H1 (cell line): ENCODE measurements around the gene IKZF3.

ENCODE experiments used
- CEBPB ChIP-seq: IDR thresholded peaks from 2 replicates; pipeline ENCODE4 v1.6.1; 2012; ENCODE audit warnings: low read depth, low read length
- POLR2AphosphoS5 ChIP-seq: IDR thresholded peaks from 2 replicates; pipeline ENCODE4 v1.6.1; 2011; ENCODE audit warnings: low read depth, low read length
- TF ChIP-seq, protein P1 (sequence below), 3 experiments: IDR thresholded peaks; 1 replicate in 2 of 3; 2 replicates in 1 of 3; pipeline versions ENCODE4 v1.5.1 to v1.6.1; 2011; ENCODE audit warnings: low read length in 3 of 3, mild to moderate bottlenecking in 3 of 3, inconsistent platforms in 2 of 3, low read depth in 1 of 3, moderate library complexity in 1 of 3; ENCODE audit not compliant: insufficient read depth in 1 of 3; ENCODE audit errors: control extremely low read depth in 1 of 3

DNA sequence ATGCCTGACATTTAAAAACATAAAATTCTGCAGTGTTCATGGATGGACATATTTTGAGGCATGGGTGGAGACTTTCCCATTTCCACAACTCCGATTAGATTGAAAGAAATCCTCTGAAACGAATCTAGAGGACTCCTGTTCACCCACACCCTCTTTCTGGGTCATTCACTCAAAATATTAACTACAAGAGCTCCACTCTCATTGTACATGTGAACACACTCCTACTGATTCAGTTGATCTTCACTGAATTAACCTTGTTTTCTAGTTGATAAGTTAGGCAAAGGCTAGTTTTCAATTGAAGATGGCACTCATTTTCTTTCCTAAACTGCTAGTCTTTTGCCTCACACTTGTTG, 82.3 kb downstream of the IKZF3 start:
- TF ChIP-seq, protein P1, sequence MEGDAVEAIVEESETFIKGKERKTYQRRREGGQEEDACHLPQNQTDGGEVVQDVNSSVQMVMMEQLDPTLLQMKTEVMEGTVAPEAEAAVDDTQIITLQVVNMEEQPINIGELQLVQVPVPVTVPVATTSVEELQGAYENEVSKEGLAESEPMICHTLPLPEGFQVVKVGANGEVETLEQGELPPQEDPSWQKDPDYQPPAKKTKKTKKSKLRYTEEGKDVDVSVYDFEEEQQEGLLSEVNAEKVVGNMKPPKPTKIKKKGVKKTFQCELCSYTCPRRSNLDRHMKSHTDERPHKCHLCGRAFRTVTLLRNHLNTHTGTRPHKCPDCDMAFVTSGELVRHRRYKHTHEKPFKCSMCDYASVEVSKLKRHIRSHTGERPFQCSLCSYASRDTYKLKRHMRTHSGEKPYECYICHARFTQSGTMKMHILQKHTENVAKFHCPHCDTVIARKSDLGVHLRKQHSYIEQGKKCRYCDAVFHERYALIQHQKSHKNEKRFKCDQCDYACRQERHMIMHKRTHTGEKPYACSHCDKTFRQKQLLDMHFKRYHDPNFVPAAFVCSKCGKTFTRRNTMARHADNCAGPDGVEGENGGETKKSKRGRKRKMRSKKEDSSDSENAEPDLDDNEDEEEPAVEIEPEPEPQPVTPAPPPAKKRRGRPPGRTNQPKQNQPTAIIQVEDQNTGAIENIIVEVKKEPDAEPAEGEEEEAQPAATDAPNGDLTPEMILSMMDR (IDR thresholded peaks at IDR 0.05; ENCODE audit: control extremely low read depth in 1 of 3, insufficient read depth in 1 of 3, low read depth in 1 of 3, low read length in 3 of 3): no peak
- TF ChIP-seq CEBPB (no peak), POLR2AphosphoS5 (no peak)
